K562 (cell line): Measurements from ENCODE around the gene GON4L. TPM values are rescaled to one million over a fixed set of nuclear protein-coding genes. Genes with fewer than 3 reads are reported as not detected.
A peak's percentile ranks its signal among the peaks of the same experiment; 100 is the strongest.

ENCODE experiments used
- ATAC-seq: fragments of 200-7000 bp; cut with Tn5 transposase; 3 replicates; pipeline ENCODE4 v1.9.1; 2020; ENCODE audit warnings: moderate library complexity
- BruUV-seq: library from RNA; stranded (reverse); fragments of 400-500 nt; replicated peaks from 2 replicates; lab custom pipeline; 2021; lab: Mats Ljungman, UMichigan
- CTCF ChIA-PET: fragments of 300-600 bp; formaldehyde crosslinking; extraction: SDS; loops from one replicate; lab custom pipeline; 2021; ENCODE audit warnings: low intra/inter-chr PET ratio; lab: Yijun Ruan, JAX
- POLR2A ChIA-PET: fragments of 300-600, 350-650 bp; sonication (Branson Sonifier 250); formaldehyde crosslinking; extraction: SDS; loops from one replicate; lab custom pipeline; 2021; ENCODE audit warnings: antibody characterized with exemption, inconsistent platforms; lab: Yijun Ruan, JAX
- DNase-seq, 4 experiments: peaks; one replicate each; pipeline versions ENCODE4 v3.0.0 to v3.0.0-alpha.2; 2011 to 2018; ENCODE audit warnings: low spot score in 3 of 4, mixed read lengths in 3 of 4; ENCODE audit errors: extremely low read depth in 1 of 4
- FAIRE-seq: peaks from 2 replicates; lab custom pipeline; 2011; peaks lifted over from hg19 to GRCh38; lab: Jason Lieb, UNC
- H2AFZ ChIP-seq: 2 replicates; pipeline ENCODE4 v1.6.0; 2011; ENCODE audit warnings: low read depth, low read length, control low read depth, inconsistent platforms
- H3K27ac ChIP-seq: fragments of 200-600 bp; 3 replicates; pipeline ENCODE4 v1.8.0; 2011; ENCODE audit warnings: low read depth, mild to moderate bottlenecking, control low read depth, inconsistent platforms, low read length, moderate library complexity, mixed read lengths; ENCODE audit errors: extremely low read depth
- H3K27me3 ChIP-seq, 2 experiments: fragments of 300-600 bp in 1 of 2; 2 replicates in 1 of 2; 3 replicates in 1 of 2; pipeline versions ENCODE4 v1.6.0 to v1.8.0; 2011; ENCODE audit warnings: inconsistent platforms in 2 of 2, low read length in 2 of 2, mild to moderate bottlenecking in 1 of 2, mixed read lengths in 1 of 2, moderate library complexity in 1 of 2; ENCODE audit not compliant: control insufficient read depth in 2 of 2, insufficient read depth in 2 of 2
- H3K36me3 ChIP-seq: fragments of 300-600 bp; 3 replicates; pipeline ENCODE4 v1.8.0; 2011; ENCODE audit warnings: mild to moderate bottlenecking, low read length, inconsistent platforms; ENCODE audit not compliant: control insufficient read depth, insufficient read depth
- H3K4me1 ChIP-seq, 2 experiments: fragments of 200-600 bp in 1 of 2; replicated peaks in 1 of 2; 2 replicates in 1 of 2; 3 replicates in 1 of 2; pipeline versions ENCODE4 v1.5.1 to v1.8.0; 2011; ENCODE audit warnings: inconsistent platforms in 2 of 2, low read length in 2 of 2, mild to moderate bottlenecking in 1 of 2, mixed read lengths in 1 of 2, moderate library complexity in 1 of 2; ENCODE audit not compliant: control insufficient read depth in 2 of 2, insufficient read depth in 2 of 2
- H3K4me2 ChIP-seq: 2 replicates; pipeline ENCODE4 v1.6.1; 2011; ENCODE audit warnings: low read length, control low read depth, inconsistent platforms, mixed read lengths; ENCODE audit not compliant: insufficient read depth
- H3K4me3 ChIP-seq: fragments of 200-600 bp; sonication (generic), shearing (Covaris generic); 2 replicates; pipeline ENCODE4 v1.5.1; 2016; ENCODE audit warnings: control low read depth, inconsistent platforms
- H3K79me2 ChIP-seq: fragments of 200-600 bp; 3 replicates; pipeline ENCODE4 v1.8.0; 2011; ENCODE audit warnings: low read length, inconsistent platforms; ENCODE audit not compliant: control insufficient read depth, insufficient read depth
- H3K9ac ChIP-seq, 2 experiments: 2 replicates each; pipeline versions ENCODE4 v1.6.0 to v1.6.1; 2011; ENCODE audit warnings: low read depth in 2 of 2, low read length in 2 of 2, control low read depth in 1 of 2, inconsistent platforms in 1 of 2, mild to moderate bottlenecking in 1 of 2, mixed read lengths in 1 of 2; ENCODE audit not compliant: insufficient read depth in 1 of 2
- H3K9me1 ChIP-seq: one replicate; pipeline ENCODE4 v1.6.0; 2011; ENCODE audit warnings: inconsistent platforms, mild to moderate bottlenecking, low read length, moderate library complexity; ENCODE audit not compliant: control insufficient read depth, insufficient read depth
- H3K9me3 ChIP-seq: replicated peaks from 2 replicates; pipeline ENCODE4 v1.5.1; 2011; ENCODE audit warnings: low read depth, low read length, inconsistent platforms; ENCODE audit not compliant: control insufficient read depth, insufficient read depth
- H4K20me1 ChIP-seq: replicated peaks from 2 replicates; pipeline ENCODE4 v1.6.1; 2011; ENCODE audit warnings: low read length, inconsistent platforms, mixed read lengths; ENCODE audit not compliant: control insufficient read depth, insufficient read depth
- ATF7 ChIP-seq: fragments of 450-650 bp; IDR thresholded peaks from 2 replicates; pipeline ENCODE4 v1.7.1; 2014; ENCODE audit warnings: mild to moderate bottlenecking, moderate library complexity
- CEBPB ChIP-seq: fragments of 450-650 bp; IDR thresholded peaks from 2 replicates; pipeline ENCODE4 v1.6.1; 2016; ENCODE audit warnings: missing genetic modification characterization, missing compliant biosample characterization
- ERF ChIP-seq: fragments of 450-650 bp; formaldehyde crosslinking; IDR thresholded peaks from 2 replicates; pipeline ENCODE4 v1.4.0; 2020; ENCODE audit warnings: mild to moderate bottlenecking, mixed read lengths
- ETV1 ChIP-seq: fragments of 450-650 bp; conservative IDR thresholded peaks from 2 replicates; pipeline ENCODE4 v1.6.1; 2016; ENCODE audit warnings: missing genetic modification characterization, control low read depth, low read depth, missing compliant biosample characterization
- FOXK1 ChIP-seq: sonication (generic); formaldehyde crosslinking; IDR thresholded peaks from 2 replicates; pipeline ENCODE4 v1.8.0; 2022; ENCODE audit warnings: missing genetic modification reagents, mild to moderate bottlenecking, borderline replicate concordance
- GABPA ChIP-seq: fragments of 200-800 bp; sonication (Bioruptor generic); conservative IDR thresholded peaks from 2 replicates; pipeline ENCODE4 v1.6.1; 2016; ENCODE audit warnings: low read depth, missing genetic modification characterization, missing compliant biosample characterization
- GABPB1 ChIP-seq: sonication (generic); formaldehyde crosslinking; IDR thresholded peaks from 2 replicates; pipeline ENCODE4 v1.8.0; 2022; ENCODE audit warnings: mild to moderate bottlenecking, missing genetic modification reagents
- MEIS2 ChIP-seq: fragments of 450-650 bp; IDR thresholded peaks from 2 replicates; pipeline ENCODE4 v1.6.1; 2014; ENCODE audit warnings: mild to moderate bottlenecking; ENCODE audit not compliant: partially characterized antibody
- NR1H2 ChIP-seq: sonication (generic); formaldehyde crosslinking; IDR thresholded peaks from 2 replicates; pipeline ENCODE4 v1.4.0; 2020; ENCODE audit warnings: mild to moderate bottlenecking, missing genetic modification reagents
- RBM15 ChIP-seq: fragments of 200-400 bp; formaldehyde crosslinking; IDR thresholded peaks from 2 replicates; pipeline ENCODE4 v1.6.1; 2018; ENCODE audit warnings: mild to moderate bottlenecking, low read length, moderate library complexity; ENCODE audit not compliant: insufficient read depth
- SMAD4 ChIP-seq: fragments of 250-450 bp; sonication (Bioruptor Pico); conservative IDR thresholded peaks from 2 replicates; pipeline ENCODE4 v1.8.0; 2021; ENCODE audit warnings: inconsistent platforms, mild to moderate bottlenecking, moderate library complexity
- SPI1 ChIP-seq: IDR thresholded peaks from 2 replicates; pipeline ENCODE4 v1.6.1; 2011; ENCODE audit warnings: low read depth, low read length, control low read depth, borderline replicate concordance
- TCF3 ChIP-seq: sonication (generic); formaldehyde crosslinking; IDR thresholded peaks from 2 replicates; pipeline ENCODE4 v1.4.0; 2020; ENCODE audit warnings: mild to moderate bottlenecking, missing genetic modification reagents
- ZNF384 ChIP-seq: IDR thresholded peaks from 2 replicates; pipeline ENCODE4 v1.6.1; 2012; ENCODE audit warnings: low read depth, low read length, improper control_type of control experiment
- WGBS: fragments of 100-300 bp; shearing (Covaris generic); methylation state at CpG from one replicate; pipeline ENCODE4 v1.1.6; 2016; ENCODE audit warnings: low coverage, mixed read lengths; ENCODE audit not compliant: insufficient coverage; ENCODE audit errors: missing lambda C conversion rate; 5-methylcytosine and 5-hydroxymethylcytosine counted together
- in situ Hi-C: fragments of 300-500 bp; cut with MboI; formaldehyde crosslinking; loops from 4 replicates; pipeline ENCODE4 v1.15.0; 2018; ENCODE audit warnings: inconsistent platforms, mixed read lengths
- intact Hi-C: fragments of 100-400 bp; cut with micrococcal nuclease; formaldehyde crosslinking; loops from 2 replicates; pipeline ENCODE4 v1.14.2; 2022
- polyA plus RNA-seq, 8 experiments: library from polyadenylated mRNA; depleted of rRNA in 4 of 8; stranded (reverse) in 5 of 8; unstranded in 3 of 8; fragments of >200 nt; fragmentation: Nextera tagmentation in 2 of 8; fragmentation: Illumina TruSeq in 1 of 8; extraction: Ambion mirVana in 2 of 8; extraction: Trizol in 1 of 8; gene quantifications; 2 replicates each; pipeline versions ENCODE4 v1.2.1 to v1.2.3, GENCODE V29; 2011 to 2014; ENCODE audit warnings: inconsistent platforms in 1 of 8, missing spikeins in 1 of 8
- total RNA-seq, 7 experiments: library from RNA; depleted of rRNA in 6 of 7; stranded (reverse); fragments of >200 nt in 6 of 7; fragmentation: Illumina TruSeq in 2 of 7; extraction: Trizol in 2 of 7; gene quantifications; 2 replicates each; pipeline versions ENCODE4 v1.2.1 to v1.2.3, GENCODE V29; 2011 to 2021; ENCODE audit warnings: low replicate concordance in 1 of 7
- TF ChIP-seq, protein P1 (sequence below): sonication (generic); formaldehyde crosslinking; IDR thresholded peaks from 2 replicates; pipeline ENCODE4 v1.8.1; 2023; ENCODE audit warnings: mild to moderate bottlenecking, missing genetic modification reagents
- TF ChIP-seq, protein P2 (sequence below), 2 experiments: IDR thresholded peaks in 1 of 2; conservative IDR thresholded peaks in 1 of 2; 2 replicates each; pipeline ENCODE4 v1.6.1; 2016; ENCODE audit warnings: low read depth in 2 of 2, mild to moderate bottlenecking in 1 of 2, missing compliant biosample characterization in 1 of 2, missing genetic modification characterization in 1 of 2, moderate library complexity in 1 of 2
- TF ChIP-seq, protein P3 (sequence below): fragments of 450-650 bp; formaldehyde crosslinking; IDR thresholded peaks from 2 replicates; pipeline ENCODE4 v1.4.0; 2022; ENCODE audit warnings: mild to moderate bottlenecking, moderate library complexity

GON4L gene
- total and polyA plus RNA-seq, 9 of the 15 experiments (the other 6 are each of a cell fraction or from before 2014, with no cell fraction given), result 20.2 to 47.4 (median 33.6) TPM

DNA sequence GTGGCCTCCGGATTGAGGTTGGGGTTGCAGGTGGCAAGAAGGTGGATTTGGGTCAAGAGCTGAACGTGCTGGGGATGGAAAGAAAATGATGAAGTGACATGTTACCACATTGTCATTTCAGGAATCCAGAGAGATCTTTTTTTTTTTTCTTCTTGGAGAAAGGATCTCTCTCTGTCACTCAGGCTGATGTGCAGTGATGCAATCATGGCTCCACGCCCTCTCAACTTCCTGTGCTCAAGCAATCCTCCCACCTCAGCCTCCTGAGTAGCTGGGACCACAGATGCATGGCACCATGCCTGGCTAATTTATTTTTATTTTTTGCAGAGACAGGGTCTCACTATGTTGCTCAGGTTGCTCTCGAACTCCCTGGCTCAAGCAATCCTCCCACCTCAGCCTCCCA lies 80.6 kb downstream of the GON4L start:
- 83% methylated on average over 3 of the region's 4 CpGs for WGBS
- CTCF ChIA-PET, result no interaction called here
- TF ChIP-seq CEBPB (tag) (peak; percentile 88), ATF7 (peak; percentile 37; the same call in 1 of the 2 replicates), ZNF384 (peak; percentile 67), SMAD4 (CRISPR knock-in tag) (0 out of 2 replicates have a peak, but pooled peaks have one; percentile 45), ERF (CRISPR knock-in tag) (no peak), TCF3 (no peak), GABPB1 (no peak), MEIS2 (peak; percentile 37), GABPA (tag) (peak; percentile 59), RBM15 (no peak), SPI1 (no peak), FOXK1 (CRISPR knock-in tag) (no peak), ETV1 (peak; percentile 60), NR1H2 (CRISPR knock-in tag) (no peak)
- TF ChIP-seq, protein P1, sequence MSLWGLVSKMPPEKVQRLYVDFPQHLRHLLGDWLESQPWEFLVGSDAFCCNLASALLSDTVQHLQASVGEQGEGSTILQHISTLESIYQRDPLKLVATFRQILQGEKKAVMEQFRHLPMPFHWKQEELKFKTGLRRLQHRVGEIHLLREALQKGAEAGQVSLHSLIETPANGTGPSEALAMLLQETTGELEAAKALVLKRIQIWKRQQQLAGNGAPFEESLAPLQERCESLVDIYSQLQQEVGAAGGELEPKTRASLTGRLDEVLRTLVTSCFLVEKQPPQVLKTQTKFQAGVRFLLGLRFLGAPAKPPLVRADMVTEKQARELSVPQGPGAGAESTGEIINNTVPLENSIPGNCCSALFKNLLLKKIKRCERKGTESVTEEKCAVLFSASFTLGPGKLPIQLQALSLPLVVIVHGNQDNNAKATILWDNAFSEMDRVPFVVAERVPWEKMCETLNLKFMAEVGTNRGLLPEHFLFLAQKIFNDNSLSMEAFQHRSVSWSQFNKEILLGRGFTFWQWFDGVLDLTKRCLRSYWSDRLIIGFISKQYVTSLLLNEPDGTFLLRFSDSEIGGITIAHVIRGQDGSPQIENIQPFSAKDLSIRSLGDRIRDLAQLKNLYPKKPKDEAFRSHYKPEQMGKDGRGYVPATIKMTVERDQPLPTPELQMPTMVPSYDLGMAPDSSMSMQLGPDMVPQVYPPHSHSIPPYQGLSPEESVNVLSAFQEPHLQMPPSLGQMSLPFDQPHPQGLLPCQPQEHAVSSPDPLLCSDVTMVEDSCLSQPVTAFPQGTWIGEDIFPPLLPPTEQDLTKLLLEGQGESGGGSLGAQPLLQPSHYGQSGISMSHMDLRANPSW (CRISPR knock-in tag), result no peak
- TF ChIP-seq, protein P2, sequence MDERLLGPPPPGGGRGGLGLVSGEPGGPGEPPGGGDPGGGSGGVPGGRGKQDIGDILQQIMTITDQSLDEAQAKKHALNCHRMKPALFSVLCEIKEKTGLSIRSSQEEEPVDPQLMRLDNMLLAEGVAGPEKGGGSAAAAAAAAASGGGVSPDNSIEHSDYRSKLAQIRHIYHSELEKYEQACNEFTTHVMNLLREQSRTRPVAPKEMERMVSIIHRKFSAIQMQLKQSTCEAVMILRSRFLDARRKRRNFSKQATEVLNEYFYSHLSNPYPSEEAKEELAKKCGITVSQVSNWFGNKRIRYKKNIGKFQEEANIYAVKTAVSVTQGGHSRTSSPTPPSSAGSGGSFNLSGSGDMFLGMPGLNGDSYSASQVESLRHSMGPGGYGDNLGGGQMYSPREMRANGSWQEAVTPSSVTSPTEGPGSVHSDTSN (CRISPR knock-in tag; IDR thresholded peaks at IDR 0.05; ENCODE audit: low read depth), result peak; percentile 61
- TF ChIP-seq, protein P2 (tag; conservative IDR thresholded peaks at IDR 0.05; ENCODE audit: low read depth), result peak; percentile 53
- TF ChIP-seq, protein P3, sequence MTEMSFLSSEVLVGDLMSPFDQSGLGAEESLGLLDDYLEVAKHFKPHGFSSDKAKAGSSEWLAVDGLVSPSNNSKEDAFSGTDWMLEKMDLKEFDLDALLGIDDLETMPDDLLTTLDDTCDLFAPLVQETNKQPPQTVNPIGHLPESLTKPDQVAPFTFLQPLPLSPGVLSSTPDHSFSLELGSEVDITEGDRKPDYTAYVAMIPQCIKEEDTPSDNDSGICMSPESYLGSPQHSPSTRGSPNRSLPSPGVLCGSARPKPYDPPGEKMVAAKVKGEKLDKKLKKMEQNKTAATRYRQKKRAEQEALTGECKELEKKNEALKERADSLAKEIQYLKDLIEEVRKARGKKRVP (CRISPR knock-in tag), result peak; percentile 67; the same call in 1 of the 2 replicates

More for the DNA sequence above, 80.6 kb downstream of the GON4L start:
- no peaks in the 10 kb centered on the region for H4K20me1 ChIP-seq
- POLR2A ChIA-PET, result interaction anchor here (0.6 to 1.2 kb wide), 3 partner anchors 14 to 438 kb away, joined by 3 to 4 read pairs (median 3); no protein-coding TSS in a partner anchor
- H3K9me1 ChIP-seq, result no peaks in the 10 kb centered on the region
- H3K4me1 ChIP-seq, result no peaks in the 10 kb centered on the region; a peak in 1 of 5 replicates
- H3K9me3 ChIP-seq, result no peaks in the 10 kb centered on the region
- in situ Hi-C loops (no loop called here), intact Hi-C loops (no loop called here)
- no peak overlapping the region for H2AFZ ChIP-seq
- no peak overlapping the region for H3K9ac ChIP-seq
- no peak for FAIRE-seq
- no TSS peak for BruUV-seq
- H3K36me3 ChIP-seq, result peaks cover 65% of the 10 kb centered on the region
- no peak overlapping the region for H3K27ac ChIP-seq
- no peaks in the 10 kb centered on the region for H3K27me3 ChIP-seq
- peak; percentile 88 for ATAC-seq
- peak in 1 of 4 experiments; percentile 40 for DNase-seq
- no peaks in the 10 kb centered on the region for H3K79me2 ChIP-seq
- no peak overlapping the region for H3K4me3 ChIP-seq
- H3K4me2 ChIP-seq, result no peak overlapping the region
